NCI-H2107 treated with DMSO at 0.1 percent for 48 hours (cell line): Measurements from ENCODE around the gene CDK6.

Source experiments
- DNase-seq: peaks from one replicate; lab custom pipeline; 2025; ENCODE audit not compliant: unreplicated experiment; lab: John Stamatoyannopoulos, UW

CDK6 gene

GRCh38 chr7:92715963-92716362 is 120.4 kb downstream of the CDK6 start:
- DNase-seq, result no peak

- DNase-seq, result no peak
These were observed 121.6 kb downstream of the CDK6 start for GRCh38 chr7:92714767-92715166.

- no peak for DNase-seq
These were observed 122.1 kb downstream of the CDK6 start for GRCh38 chr7:92714280-92714679.

GRCh38 chr7:92709912-92710311 is 126.5 kb downstream of the CDK6 start:
- no peak for DNase-seq

GRCh38 chr7:92709150-92709549 is 127.2 kb downstream of the CDK6 start:
- no peak for DNase-seq

GRCh38 chr7:92708111-92709042 is 128.0 kb downstream of the CDK6 start:
- DNase-seq, result no peak

GRCh38 chr7:92707435-92707834 is 128.9 kb downstream of the CDK6 start:
- DNase-seq, result no peak

GRCh38 chr7:92706563-92706962 is 129.8 kb downstream of the CDK6 start:
- no peak for DNase-seq

GRCh38 chr7:92705831-92706230 is 130.5 kb downstream of the CDK6 start:
- DNase-seq, result no peak

GRCh38 chr7:92704858-92705257 is 131.5 kb downstream of the CDK6 start:
- DNase-seq, result no peak

GRCh38 chr7:92702535-92702934 is 133.8 kb downstream of the CDK6 start:
- no peak for DNase-seq

GRCh38 chr7:92699966-92700514 is 136.3 kb downstream of the CDK6 start:
- no peak for DNase-seq

- DNase-seq, result no peak
These were observed 136.8 kb downstream of the CDK6 start for GRCh38 chr7:92699560-92699959.

- no peak for DNase-seq
These were observed 138.0 kb downstream of the CDK6 start for GRCh38 chr7:92698237-92698841.

- no peak for DNase-seq
These were observed 139.0 kb downstream of the CDK6 start for GRCh38 chr7:92697414-92697813.

GRCh38 chr7:92697012-92697411 is 139.4 kb downstream of the CDK6 start:
- no peak for DNase-seq

GRCh38 chr7:92696584-92696983 is 139.8 kb downstream of the CDK6 start:
- DNase-seq, result no peak

- DNase-seq, result peak; percentile 44
These were observed 140.8 kb downstream of the CDK6 start for GRCh38 chr7:92695308-92696261.

GRCh38 chr7:92694211-92694610 is 142.2 kb downstream of the CDK6 start:
- no peak for DNase-seq

GRCh38 chr7:92693519-92693918 is 142.9 kb downstream of the CDK6 start:
- DNase-seq, result no peak

GRCh38 chr7:92691578-92691977 is 144.8 kb downstream of the CDK6 start:
- peak; percentile 67 for DNase-seq
